Activated T-cell treated with anti-CD3 and anti-CD28 coated beads, Interleukin-2, amount 50 U/mL, for 4 hours (primary cell): ENCODE data around the gene INF2. TPM values are rescaled to one million over a fixed set of nuclear protein-coding genes. Genes with fewer than 3 reads are reported as not detected.

Experiments used
- ATAC-seq, 2 donors: fragments of 200-7000 bp; cut with Tn5 transposase; one replicate each; pipeline ENCODE4 v1.10.0; 2021
- DNase-seq: peaks from one replicate; pipeline ENCODE4 v3.0.0-alpha.2; 2020
- H3K27me3 Mint-ChIP-seq: one replicate; pipeline ENCODE4 v1.8.0; 2021; ENCODE audit warnings: low read depth, mixed read lengths
- H3K36me3 Mint-ChIP-seq: one replicate; pipeline ENCODE4 v1.8.0; 2022; ENCODE audit warnings: mixed read lengths; ENCODE audit not compliant: insufficient read depth
- H3K4me1 Mint-ChIP-seq: one replicate; pipeline ENCODE4 v1.8.0; 2021; ENCODE audit warnings: low read depth, mixed read lengths
- H3K4me3 Mint-ChIP-seq: one replicate; pipeline ENCODE4 v1.8.0; 2021; ENCODE audit warnings: mild to moderate bottlenecking, moderate library complexity, mixed read lengths
- H3K9me3 Mint-ChIP-seq: one replicate; pipeline ENCODE4 v1.8.0; 2021; ENCODE audit warnings: mixed read lengths
- total RNA-seq, 3 donors: library from RNA; stranded (reverse); gene quantifications; one replicate each; pipeline ENCODE4 v1.2.1, GENCODE V29; 2021

The INF2 gene
- total RNA-seq, 3 donors from 2014 or later = 51.8 to 54.9 (median 54.5) TPM

DNA sequence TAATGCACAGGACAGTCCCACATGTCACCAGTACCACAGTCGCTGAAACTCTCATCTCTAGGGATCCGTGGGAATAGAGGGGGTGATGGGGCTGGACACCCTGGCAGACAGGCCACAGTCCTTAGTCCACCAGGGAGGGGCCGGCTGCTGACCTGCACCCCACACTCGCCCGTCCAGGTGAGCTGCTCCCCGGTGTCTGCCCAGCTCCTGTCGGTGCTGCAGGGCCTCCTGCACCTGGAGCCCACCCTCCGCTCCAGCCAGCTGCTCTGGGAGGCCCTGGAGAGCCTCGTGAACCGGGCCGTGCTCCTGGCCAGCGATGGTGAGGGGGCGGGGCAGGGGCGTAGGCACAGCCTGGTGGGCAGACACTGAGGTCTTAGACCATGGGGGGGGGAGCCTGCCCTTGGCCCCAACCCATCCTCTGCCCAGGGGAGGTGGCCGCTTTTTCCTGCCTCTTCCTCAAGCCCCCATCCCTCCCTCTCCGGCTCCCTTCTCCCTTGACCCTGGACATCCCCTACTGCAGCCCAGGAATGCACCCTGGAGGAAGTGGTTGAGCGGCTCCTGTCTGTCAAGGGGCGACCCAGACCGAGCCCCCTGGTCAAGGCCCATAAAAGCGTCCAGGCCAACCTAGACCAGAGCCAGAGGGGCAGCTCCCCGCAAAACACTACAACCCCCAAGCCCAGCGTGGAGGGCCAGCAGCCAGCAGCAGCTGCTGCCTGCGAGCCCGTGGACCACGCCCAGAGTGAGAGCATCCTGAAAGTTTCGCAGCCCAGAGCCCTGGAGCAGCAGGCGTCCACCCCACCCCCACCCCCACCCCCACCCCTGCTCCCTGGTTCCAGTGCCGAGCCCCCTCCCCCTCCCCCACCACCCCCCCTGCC, 17.6 kb downstream of the INF2 start:
- Mint-ChIP-seq H3K36me3 (no peaks in the 10 kb centered on the region), H3K27me3 (no peaks in the 10 kb centered on the region), H3K9me3 (no peaks in the 10 kb centered on the region), H3K4me1 (peaks cover 2% of the 10 kb centered on the region), H3K4me3 (no peak overlapping the region)
- DNase-seq (no peak), ATAC-seq (no peak)

DNA sequence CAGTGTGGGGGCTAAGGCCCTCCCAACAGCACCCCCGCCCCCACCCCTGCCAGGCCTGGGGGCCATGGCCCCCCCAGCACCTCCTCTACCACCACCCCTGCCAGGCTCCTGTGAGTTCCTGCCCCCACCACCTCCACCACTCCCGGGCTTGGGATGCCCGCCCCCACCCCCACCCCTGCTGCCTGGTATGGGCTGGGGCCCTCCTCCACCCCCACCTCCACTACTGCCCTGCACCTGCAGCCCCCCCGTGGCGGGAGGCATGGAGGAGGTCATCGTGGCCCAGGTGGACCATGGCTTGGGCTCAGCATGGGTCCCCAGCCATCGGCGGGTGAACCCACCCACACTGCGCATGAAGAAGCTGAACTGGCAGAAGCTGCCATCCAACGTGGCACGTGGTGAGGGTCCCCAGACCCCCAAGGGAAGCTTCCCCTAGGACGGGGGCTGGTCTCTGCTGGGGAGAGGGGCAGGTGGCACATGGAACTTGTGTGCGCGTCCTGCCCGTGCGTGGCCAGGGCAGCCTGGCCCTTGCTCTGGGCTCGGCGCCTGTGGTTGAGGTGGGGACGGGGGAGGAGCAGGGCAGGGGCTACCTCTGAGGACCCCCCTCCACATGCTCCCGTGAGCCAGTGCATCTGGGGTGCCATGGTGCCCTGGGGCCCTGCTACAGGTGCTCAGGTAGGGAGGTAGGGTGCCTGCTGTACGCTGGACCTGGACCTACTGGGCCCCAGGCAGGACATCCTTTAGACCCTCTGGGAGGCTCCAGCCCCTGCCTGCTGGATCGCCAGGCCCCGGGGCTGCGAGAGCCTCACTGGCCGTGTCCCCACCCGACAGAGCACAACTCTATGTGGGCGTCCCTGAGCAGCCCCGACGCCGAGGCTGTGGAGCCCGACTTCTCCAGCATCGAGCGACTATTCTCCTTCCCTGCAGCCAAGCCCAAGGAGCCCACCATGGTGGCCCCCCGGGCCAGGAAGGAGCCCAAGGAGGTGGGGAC, 18.5 kb downstream of the INF2 start:
- no peak for ATAC-seq
- H3K36me3 Mint-ChIP-seq = no peaks in the 10 kb centered on the region
- H3K4me3 Mint-ChIP-seq = no peak overlapping the region

DNA sequence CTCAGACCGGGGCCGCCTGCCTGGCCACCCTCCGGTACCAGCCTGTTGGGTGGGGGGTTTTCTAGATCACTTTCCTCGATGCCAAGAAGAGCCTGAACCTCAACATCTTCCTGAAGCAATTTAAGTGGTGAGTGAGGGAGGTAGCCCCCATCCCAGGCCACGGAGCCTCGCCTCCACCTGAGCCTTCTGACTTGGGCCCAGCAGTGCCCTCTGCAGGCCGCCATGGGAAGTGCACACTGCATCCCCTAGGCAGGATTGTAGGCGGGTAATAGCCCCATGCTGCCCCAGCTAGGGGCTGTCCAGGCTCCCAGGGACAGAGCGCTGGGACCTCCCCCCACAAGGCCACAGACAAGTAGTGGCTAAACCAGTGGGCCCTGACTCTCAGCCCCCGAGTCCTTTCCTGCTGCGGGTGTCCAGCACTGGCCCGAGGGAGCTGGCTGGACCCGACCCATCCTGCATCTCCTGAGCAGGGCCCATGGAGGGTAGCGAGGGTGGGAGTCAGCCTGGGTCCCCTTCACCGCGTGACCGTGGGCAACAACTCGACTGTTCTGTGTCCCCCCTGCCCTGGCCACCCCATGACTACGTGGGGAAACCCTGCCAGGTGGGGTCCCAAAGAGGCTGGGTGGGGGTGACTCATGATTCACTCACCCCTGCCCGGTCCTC, 19.3 kb downstream of the INF2 start:
- Mint-ChIP-seq H3K27me3 (no peaks in the 10 kb centered on the region), H3K4me3 (no peak overlapping the region), H3K4me1 (peaks cover 2% of the 10 kb centered on the region), H3K9me3 (no peaks in the 10 kb centered on the region), H3K36me3 (no peaks in the 10 kb centered on the region)
- DNase-seq = peak; percentile 75
- peak; percentile 80 to 81 for ATAC-seq

More for the DNA sequence above, 18.5 kb downstream of the INF2 start:
- DNase-seq = no peak
- no peaks in the 10 kb centered on the region for H3K9me3 Mint-ChIP-seq
- no peaks in the 10 kb centered on the region for H3K27me3 Mint-ChIP-seq
- peaks cover 2% of the 10 kb centered on the region for H3K4me1 Mint-ChIP-seq

DNA sequence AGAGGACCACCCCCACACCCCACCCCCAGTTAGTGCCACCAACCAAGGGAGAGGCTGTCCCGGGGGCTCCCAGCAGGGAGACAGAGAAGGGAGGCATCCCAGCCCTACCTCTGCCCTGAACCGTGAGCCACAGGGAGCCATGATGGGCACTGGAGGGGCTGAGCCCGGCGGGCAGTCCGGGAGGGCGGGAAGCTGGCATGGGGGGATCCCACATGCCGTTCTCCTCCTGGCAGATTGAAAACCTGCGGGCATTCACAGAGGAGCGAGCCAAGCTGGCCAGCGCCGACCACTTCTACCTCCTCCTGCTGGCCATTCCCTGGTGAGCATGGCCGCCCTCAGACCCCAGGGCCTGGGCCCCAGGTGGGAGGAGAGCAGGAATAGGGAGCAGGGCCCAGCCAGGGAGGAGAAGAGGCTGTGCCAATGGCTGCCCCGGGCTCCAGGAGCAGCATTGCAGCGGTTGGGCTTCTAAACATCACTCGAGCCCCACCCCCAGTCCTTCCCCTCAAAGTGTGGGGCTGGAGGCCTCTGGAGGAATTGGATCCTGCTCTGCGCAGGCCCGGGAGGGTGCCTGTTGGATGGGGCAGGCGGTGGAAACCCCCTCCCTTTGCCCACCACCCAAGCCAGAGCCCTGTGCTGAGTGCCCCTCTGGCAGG, 20.1 kb downstream of the INF2 start:
- no peaks in the 10 kb centered on the region for H3K9me3 Mint-ChIP-seq
- H3K4me3 Mint-ChIP-seq = no peak overlapping the region
- H3K36me3 Mint-ChIP-seq = no peaks in the 10 kb centered on the region
- H3K27me3 Mint-ChIP-seq = no peaks in the 10 kb centered on the region
- DNase-seq (no peak), ATAC-seq (no peak)
- H3K4me1 Mint-ChIP-seq = peaks cover 2% of the 10 kb centered on the region

DNA sequence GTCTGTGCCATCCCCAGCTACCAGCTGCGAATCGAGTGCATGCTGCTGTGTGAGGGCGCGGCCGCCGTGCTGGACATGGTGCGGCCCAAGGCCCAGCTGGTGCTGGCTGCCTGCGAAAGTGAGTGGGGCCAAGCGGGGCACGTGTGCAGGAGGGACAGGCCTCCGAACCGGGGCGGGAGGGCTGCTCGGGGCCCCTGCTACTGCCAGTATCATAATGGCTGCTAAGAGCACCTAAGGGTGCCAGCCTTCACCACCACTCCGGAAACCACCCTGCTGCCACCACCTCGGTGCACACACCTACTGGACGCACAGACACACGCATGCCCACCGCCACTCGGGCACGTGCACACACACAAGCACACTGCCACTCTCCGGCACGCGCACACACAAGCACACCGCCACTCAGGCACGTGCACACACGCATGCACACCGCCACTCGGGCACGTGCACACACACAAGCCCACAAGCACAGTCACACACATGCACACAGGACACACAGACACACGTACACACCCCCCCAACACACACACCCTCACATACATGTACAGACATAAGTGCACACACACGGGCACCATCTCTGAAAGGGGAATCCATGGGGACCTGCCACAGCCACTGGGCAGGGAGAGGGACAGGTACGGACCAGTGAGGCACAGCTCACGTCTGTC, 20.8 kb downstream of the INF2 start:
- Mint-ChIP-seq H3K36me3 (no peaks in the 10 kb centered on the region), H3K4me3 (no peak overlapping the region), H3K4me1 (peaks cover 2% of the 10 kb centered on the region)

DNA sequence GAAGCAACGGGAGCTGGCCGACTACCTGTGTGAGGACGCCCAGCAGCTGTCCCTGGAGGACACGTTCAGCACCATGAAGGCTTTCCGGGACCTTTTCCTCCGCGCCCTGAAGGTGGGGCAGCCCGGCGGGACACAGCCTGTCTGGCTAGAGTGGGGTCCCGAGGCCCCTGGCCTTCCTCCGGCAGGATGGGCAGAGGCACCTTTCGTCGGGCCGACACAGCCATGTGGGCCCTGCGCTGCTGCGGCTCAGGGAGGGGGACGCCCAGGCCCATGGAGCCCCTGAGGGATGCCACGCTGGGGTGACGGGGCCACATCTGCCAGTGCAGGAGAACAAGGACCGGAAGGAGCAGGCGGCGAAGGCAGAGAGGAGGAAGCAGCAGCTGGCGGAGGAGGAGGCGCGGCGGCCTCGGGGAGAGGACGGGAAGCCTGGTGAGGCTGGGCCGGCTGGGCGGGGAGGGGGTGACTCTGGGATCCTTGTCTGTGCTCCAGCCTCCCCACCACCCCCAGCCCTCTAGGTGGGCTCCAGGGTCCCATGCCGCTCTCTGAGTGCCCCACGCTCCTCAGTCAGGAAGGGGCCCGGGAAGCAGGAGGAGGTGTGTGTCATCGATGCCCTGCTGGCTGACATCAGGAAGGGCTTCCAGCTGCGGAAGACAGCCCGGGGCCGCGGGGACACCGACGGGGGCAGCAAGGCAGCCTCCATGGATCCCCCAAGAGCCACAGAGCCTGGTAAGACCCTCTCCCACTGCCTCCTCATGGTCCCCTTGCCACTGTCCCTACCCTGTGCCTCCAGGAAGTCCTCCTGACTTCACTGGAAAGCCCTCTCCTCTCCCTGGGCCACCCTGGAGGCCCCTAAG, 23.7 kb downstream of the INF2 start:
- no peaks in the 10 kb centered on the region for H3K36me3 Mint-ChIP-seq
- no peaks in the 10 kb centered on the region for H3K27me3 Mint-ChIP-seq
- H3K4me3 Mint-ChIP-seq = no peak overlapping the region
- DNase-seq (no peak), ATAC-seq (no peak)
- peaks cover 2% of the 10 kb centered on the region for H3K4me1 Mint-ChIP-seq
- no peaks in the 10 kb centered on the region for H3K9me3 Mint-ChIP-seq

More for the DNA sequence above, 20.8 kb downstream of the INF2 start:
- ATAC-seq = no peak
- no peaks in the 10 kb centered on the region for H3K27me3 Mint-ChIP-seq
- H3K9me3 Mint-ChIP-seq = no peaks in the 10 kb centered on the region
- DNase-seq = no peak

DNA sequence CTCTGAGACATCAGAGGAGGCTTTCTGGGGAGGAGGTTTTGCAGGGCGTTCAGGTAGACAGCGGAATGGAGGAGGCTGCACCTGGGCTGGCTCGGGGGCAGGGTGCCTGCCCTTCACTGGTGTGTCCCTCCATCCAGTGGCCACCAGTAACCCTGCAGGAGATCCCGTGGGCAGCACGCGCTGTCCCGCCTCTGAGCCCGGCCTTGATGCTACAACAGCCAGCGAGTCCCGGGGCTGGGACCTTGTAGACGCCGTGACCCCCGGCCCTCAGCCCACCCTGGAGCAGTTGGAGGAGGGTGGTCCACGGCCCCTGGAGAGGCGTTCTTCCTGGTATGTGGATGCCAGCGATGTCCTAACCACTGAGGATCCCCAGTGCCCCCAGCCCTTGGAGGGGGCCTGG, 24.6 kb downstream of the INF2 start:
- no peaks in the 10 kb centered on the region for H3K36me3 Mint-ChIP-seq
- ATAC-seq (no peak), DNase-seq (no peak)
- no peak overlapping the region for H3K4me3 Mint-ChIP-seq
- H3K4me1 Mint-ChIP-seq = no peaks in the 10 kb centered on the region
- H3K27me3 Mint-ChIP-seq = no peaks in the 10 kb centered on the region
- H3K9me3 Mint-ChIP-seq = no peaks in the 10 kb centered on the region

DNA sequence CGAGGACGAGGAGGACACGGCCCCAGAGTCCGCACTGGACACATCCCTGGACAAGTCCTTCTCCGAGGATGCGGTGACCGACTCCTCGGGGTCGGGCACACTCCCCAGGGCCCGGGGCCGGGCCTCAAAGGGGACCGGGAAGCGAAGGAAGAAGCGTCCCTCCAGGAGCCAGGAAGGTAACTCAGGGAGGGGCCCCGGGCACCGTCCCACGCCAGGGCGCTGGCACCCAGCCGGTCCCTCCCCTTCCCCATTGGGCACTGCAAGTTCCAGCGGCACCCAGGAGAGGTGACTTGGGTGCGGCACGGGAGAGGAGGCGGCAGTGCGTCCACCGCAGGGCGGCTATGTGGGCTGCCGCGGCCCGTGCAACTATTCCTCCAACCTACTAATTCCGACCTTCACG, 25.3 kb downstream of the INF2 start:
- no peak for DNase-seq
- Mint-ChIP-seq H3K36me3 (no peaks in the 10 kb centered on the region), H3K4me1 (no peaks in the 10 kb centered on the region), H3K27me3 (no peaks in the 10 kb centered on the region), H3K9me3 (no peaks in the 10 kb centered on the region), H3K4me3 (no peak overlapping the region)
- no peak for ATAC-seq

DNA sequence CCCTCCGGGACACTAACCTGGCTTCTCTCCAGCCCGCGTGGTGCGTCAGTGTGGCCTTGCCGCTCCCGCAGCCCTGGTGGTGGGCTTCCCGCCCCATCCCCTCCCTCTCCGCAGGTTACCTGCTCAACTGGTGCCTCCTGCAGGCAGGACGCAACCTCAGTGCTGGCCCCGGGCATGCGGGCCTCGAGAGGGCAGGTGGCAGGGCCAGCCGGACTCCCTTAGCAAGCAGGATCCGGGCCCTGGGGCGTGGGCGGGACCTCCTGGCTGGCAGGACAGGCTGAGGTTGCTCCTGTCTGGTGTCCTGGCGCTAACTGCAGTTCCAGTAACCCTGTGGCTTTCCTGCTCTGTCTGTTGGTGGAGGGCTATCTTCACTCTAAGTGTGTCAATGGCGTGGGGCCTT, 26.0 kb downstream of the INF2 start:
- no peaks in the 10 kb centered on the region for H3K9me3 Mint-ChIP-seq
- no peak for ATAC-seq
- no peaks in the 10 kb centered on the region for H3K36me3 Mint-ChIP-seq
- no peak overlapping the region for H3K4me3 Mint-ChIP-seq
- no peak for DNase-seq
- no peaks in the 10 kb centered on the region for H3K4me1 Mint-ChIP-seq
- H3K27me3 Mint-ChIP-seq = no peaks in the 10 kb centered on the region

DNA sequence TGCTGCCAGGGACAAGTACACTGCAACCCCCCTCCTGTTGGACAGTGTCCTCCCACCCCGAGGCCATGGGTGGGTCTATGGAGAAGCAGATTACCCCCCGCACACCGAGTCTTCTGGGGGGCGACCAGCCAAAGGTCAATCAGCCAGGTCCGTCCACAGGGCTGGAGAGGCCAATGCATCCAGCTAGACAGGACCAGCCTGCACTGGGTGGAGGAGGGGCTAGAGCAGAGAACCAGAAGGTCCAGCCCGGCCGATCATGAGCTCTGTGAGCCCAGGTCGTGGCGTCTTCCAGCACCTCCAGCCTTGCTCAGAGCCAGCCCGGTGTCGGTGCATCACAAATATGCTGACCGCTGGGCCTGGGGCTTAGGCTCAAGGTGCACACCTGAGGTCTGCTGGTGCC, 26.5 kb downstream of the INF2 start:
- no peak for DNase-seq
- Mint-ChIP-seq H3K9me3 (no peaks in the 10 kb centered on the region), H3K4me1 (no peaks in the 10 kb centered on the region), H3K36me3 (no peaks in the 10 kb centered on the region), H3K4me3 (no peak overlapping the region), H3K27me3 (no peaks in the 10 kb centered on the region)
- no peak for ATAC-seq

DNA sequence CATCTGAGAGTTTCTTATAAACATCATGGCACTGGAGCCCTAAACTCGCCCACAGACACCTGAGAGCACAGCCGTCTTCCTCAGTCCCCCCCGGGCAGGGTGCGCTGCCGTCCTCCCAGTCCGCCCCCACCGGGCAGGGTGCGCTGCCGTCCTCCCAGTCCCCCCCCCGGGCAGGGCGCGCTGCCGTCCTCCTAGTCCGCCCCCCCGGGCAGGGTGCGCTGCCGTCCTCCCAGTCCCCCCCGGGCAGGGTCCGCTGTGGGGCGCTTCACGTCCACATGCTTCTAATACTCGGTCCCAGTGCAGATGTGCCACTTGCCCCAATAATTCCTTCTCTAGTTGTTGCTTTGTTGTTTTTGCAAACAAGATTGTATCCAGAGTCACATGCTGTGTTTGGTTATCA, 27.7 kb downstream of the INF2 start:
- Mint-ChIP-seq H3K4me3 (no peak overlapping the region), H3K27me3 (no peaks in the 10 kb centered on the region), H3K4me1 (no peaks in the 10 kb centered on the region), H3K36me3 (no peaks in the 10 kb centered on the region), H3K9me3 (no peaks in the 10 kb centered on the region)
- DNase-seq (no peak), ATAC-seq (no peak)

DNA sequence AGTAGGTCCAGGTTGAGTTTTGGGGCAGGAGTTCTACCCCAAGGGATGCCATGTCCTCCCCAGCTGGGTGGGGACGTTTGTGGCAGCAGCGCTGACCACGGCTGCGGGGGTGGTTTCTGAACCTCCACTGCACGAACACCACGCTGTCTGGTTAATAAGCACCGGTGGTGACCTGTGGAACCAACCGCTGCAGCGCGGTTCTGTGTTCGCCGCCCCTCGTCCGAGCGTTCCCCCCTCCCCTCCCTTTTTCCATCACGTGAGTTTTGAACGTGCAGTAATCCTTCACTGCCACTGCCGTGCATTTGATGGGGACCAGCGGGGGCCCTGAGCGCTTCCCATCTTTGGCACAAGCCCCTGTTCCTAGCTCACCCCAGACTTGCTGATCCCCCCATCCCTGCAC, 28.2 kb downstream of the INF2 start:
- H3K9me3 Mint-ChIP-seq = no peaks in the 10 kb centered on the region
- no peaks in the 10 kb centered on the region for H3K27me3 Mint-ChIP-seq
- H3K4me3 Mint-ChIP-seq = no peak overlapping the region
- H3K36me3 Mint-ChIP-seq = no peaks in the 10 kb centered on the region
- ATAC-seq (no peak), DNase-seq (no peak)
- no peaks in the 10 kb centered on the region for H3K4me1 Mint-ChIP-seq

DNA sequence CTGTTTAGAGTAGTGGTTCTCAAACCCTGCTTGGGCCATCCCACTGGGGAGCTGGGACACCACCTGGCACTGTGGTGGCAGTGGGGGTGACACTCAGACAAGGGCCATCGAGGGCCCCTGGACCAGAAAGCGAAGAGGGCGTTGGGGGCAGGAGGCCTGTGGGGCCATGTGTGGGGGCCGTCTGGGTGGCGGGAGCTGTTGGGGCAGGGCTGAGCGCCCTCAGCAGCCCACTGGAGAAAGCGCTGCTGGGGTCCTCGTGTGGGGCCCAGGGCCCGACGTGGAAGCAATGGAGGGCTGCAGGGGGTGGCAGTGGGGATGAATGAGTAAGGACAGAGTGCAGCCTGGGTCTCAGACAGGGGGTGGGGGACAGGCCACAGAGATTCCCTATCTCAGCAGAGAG, 28.7 kb downstream of the INF2 start:
- Mint-ChIP-seq H3K4me3 (no peak overlapping the region), H3K4me1 (no peaks in the 10 kb centered on the region), H3K36me3 (no peaks in the 10 kb centered on the region), H3K27me3 (no peaks in the 10 kb centered on the region), H3K9me3 (no peaks in the 10 kb centered on the region)
- ATAC-seq (no peak), DNase-seq (no peak)
